SU-DHL-6 (cell line): ENCODE results near the gene ABLIM1.

Experiments
- EZH2phosphoT487 ChIP-seq: fragments of 200-600 bp; sonication (generic), shearing (Covaris generic); conservative IDR thresholded peaks from 2 replicates; pipeline ENCODE4 v1.6.1; 2018; ENCODE audit warnings: mild to moderate bottlenecking, antibody characterized with exemption, low read length, moderate library complexity, mixed read lengths
- TF ChIP-seq, protein P1 (sequence below): fragments of 200-600 bp; sonication (generic); IDR thresholded peaks from one replicate; pipeline ENCODE4 v1.5.1; 2017; ENCODE audit warnings: antibody characterized with exemption, mild to moderate bottlenecking, low read length, moderate library complexity; ENCODE audit not compliant: insufficient read depth, poor library complexity, severe bottlenecking

DNA sequence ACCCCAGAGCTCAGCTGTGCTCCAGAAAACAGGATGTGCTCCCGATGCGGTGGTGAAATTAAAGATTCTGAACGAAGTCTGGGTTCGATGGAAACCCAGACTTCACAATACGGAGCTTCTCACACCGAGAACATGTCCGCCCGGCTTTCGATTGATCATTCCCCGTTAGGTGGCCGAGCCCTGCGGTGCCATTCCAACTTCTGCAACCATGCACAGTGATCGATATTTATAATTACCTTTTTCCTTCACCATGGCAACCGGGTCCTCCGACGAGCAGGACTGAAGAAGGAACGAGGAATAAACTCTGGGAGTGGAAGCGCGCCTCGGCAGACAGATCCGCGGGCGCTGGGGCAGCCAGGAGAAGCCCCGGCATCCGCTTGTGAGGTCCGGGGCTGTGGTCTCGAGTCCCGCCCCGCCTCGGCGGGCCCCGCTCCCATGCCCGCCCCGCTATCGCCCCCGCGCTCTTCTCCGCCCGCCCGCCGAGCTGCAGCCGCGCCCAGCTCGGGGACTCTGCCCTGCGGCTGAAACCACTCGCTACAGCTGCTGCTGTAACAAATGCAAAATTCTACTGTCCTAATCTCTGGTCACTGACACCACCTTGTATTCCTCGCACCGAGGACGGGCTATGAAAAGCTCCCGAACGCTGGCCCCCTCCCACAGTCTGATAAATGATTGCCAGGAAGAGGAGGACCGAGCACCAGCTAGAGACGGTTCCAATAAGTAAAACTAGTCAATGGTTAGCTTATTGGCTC lies 26.2 kb downstream of the ABLIM1 start:
- TF ChIP-seq, protein P1, sequence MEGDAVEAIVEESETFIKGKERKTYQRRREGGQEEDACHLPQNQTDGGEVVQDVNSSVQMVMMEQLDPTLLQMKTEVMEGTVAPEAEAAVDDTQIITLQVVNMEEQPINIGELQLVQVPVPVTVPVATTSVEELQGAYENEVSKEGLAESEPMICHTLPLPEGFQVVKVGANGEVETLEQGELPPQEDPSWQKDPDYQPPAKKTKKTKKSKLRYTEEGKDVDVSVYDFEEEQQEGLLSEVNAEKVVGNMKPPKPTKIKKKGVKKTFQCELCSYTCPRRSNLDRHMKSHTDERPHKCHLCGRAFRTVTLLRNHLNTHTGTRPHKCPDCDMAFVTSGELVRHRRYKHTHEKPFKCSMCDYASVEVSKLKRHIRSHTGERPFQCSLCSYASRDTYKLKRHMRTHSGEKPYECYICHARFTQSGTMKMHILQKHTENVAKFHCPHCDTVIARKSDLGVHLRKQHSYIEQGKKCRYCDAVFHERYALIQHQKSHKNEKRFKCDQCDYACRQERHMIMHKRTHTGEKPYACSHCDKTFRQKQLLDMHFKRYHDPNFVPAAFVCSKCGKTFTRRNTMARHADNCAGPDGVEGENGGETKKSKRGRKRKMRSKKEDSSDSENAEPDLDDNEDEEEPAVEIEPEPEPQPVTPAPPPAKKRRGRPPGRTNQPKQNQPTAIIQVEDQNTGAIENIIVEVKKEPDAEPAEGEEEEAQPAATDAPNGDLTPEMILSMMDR, result no peak
- TF ChIP-seq EZH2phosphoT487, result no peak
